GM21360 (cell line): ENCODE results near the gene CCDC78.
A peak's percentile ranks its signal among the peaks of the same experiment; 100 is the strongest.

Experiments
- ATAC-seq: cut with Tn5 transposase; IDR thresholded peaks from one replicate; pipeline ENCODE4 v1.9.1; 2021; ENCODE audit warnings: mild to moderate bottlenecking, moderate library complexity; ENCODE audit not compliant: unreplicated experiment

The CCDC78 gene

DNA sequence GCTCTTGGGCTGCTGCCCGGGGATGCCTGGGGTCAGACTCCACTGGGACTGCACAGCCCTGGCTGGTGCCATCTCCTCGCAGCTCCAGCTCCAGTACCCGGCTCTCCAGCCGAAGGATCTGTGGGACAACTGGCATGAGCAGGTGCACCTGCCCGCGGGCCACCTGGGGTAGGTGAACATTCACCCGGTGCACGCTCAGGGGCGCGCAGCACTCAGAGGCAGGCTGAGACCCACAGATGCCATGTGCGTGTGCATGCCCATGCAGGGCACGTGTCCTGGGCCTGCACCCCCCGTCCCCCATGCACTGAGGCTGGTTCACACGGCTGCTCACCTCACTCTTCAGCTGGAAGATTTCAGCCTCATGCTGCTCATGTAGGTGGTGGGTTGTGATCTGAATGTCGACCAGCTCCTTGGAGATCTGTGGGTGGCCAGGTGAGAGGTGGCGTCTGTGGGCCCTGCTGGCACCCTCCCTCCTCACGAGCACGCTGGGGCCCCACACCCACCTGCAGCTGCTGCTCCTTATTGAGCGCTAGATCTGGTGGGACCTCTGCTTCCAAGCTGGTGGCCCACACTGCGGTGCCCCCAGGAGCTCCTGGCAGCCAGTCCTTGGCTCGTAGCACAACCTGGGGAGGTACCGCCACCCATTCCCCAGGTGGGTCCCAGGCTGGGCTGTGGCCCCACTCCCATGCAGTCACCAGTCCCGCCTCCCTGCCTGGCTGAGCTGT, 618 bp downstream of the CCDC78 start:
- no peak for ATAC-seq

DNA sequence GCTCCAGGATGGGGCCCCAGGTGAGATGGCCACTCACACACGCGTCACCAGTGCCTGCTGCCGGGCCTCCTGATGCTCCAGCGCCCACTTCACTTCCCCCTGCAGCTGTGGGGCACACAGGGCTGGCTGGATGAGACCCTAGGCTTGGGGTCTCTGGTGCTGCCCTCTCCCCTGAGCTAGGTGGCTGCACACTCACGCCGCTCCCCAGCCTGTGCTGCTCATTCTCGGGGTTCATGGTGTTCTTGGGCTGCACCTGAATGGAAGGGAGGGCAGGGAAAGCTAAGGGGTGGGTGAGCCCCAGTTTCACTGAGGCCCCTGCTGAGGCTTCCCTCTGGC, 1.2 kb downstream of the CCDC78 start:
- ATAC-seq: no peak

DNA sequence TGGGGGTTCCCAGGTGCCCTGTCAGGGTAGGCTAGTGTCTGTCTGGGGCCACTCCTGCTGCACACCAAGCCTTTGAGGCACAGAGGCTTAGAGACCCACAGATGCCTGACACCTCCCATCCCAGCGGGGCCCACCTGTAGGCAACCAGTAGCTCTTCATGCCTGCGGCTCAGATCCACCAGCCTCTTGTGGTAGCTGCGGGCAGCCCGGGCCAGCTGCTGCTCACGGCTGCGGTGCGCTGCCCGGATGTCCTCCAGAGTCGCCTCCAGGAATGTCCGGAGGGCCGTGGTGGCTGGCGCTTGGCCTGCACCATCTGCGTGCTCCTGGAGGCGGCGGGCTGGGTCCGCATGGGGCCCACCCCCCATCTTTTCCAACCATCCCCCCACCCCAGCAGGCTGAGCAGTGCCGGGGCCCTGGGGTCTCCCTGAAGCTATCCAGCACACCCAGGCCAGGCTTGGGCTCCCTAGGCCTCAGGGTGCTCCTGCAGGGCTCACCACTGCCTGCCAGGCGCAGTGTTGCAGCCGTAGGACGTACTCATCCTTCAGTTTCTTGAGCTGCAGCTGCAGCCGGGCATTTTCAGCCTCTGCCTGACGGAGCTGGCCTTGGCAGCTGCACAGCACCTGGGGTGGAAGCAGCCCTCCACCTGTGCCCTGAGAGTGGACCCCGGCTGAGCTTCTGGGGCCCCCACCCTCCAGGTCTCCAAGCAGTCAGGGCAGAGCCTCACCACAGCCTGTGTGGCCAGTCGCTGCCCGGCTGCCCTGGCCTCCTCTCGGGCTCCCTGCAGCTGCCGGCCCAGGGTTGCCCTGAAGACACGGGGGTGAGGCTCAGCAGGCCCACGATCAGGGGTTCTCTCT, 1.8 kb downstream of the CCDC78 start:
- ATAC-seq: no peak

DNA sequence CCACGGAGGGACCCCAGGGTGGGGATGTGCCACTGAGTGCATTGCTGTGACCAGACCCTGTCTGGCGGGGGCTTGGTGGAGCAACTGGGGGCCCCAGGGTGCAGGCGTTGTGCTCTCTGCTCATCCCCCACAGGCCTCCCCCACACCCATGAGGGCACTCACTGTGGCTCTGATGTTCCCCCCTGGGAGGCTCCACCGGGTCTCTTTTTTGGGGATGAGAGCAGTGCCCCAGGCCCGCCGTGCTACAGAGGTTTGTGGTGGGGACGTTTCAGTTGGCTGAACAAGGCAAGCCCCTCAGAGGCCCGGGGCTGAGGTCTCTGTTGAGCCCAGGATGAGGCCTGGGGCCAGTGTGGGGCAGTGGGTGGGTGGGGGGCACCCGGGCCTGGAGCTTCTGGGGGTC, 2.5 kb downstream of the CCDC78 start:
- ATAC-seq: no peak

- no peak for ATAC-seq
These were observed 3.2 kb downstream of the CCDC78 start for GRCh38 chr16:722835-723633.

GRCh38 chr16:721765-722540, 4.3 kb downstream of the CCDC78 start:
- ATAC-seq: no peak

- ATAC-seq: peak; percentile 52
These were observed 5.1 kb downstream of the CCDC78 start, which contains the start of gene ANTKMT for GRCh38 chr16:720990-721764. Gene ANTKMT (plus strand): TSS chr16:721146. CDS start chr16:721275, 129 bp downstream.

DNA sequence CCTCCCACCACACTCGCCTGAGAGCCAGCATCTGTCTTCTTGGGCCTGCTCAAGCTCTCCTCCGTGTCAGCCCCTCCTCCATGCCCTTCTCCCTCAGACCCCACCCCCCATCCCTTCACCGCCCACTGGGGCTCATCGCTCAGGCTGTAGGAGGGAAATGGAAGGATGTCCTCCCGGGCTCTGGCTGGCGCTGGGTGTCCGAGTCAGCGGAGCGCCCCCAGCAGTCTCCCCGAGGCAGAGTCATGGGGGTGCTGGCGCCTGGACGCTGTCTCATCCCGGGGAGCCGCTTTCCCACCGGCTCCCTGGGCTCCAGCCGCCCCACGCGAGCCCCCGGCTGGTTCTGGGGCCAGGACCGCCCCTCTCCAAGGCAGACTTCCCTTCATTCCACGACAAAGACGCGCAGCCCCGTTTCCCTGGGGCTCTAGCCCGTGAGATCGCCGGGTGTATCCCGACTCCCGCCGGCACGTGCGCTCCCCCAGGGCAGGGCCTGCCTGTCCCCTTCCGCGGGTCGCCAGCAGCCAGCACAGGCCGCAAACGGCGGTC, 5.7 kb downstream of the CCDC78 start:
- ATAC-seq: peak; percentile 23

- ATAC-seq: no peak
These were observed 6.3 kb downstream of the CCDC78 start for GRCh38 chr16:719815-720446.

DNA sequence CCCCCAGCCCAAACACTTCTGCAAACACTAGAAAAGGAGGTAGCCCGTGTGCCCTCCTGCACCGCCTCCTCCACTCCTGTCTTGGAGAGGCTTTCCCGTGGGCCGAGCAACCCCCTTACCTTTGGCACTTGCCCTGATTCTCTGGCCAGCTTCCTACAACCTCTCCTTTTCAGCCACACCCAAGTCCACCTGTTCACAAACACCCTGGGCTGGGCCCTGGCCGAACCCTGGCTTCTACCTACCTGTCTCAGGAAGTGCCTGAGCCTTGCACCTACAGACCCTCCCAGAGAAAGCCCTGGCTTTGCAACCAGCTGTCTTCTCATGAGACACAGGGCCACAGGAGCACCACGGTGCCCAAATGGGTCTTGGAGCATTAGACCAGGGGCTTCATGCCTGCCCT, 7.3 kb downstream of the CCDC78 start:
- no peak for ATAC-seq

DNA sequence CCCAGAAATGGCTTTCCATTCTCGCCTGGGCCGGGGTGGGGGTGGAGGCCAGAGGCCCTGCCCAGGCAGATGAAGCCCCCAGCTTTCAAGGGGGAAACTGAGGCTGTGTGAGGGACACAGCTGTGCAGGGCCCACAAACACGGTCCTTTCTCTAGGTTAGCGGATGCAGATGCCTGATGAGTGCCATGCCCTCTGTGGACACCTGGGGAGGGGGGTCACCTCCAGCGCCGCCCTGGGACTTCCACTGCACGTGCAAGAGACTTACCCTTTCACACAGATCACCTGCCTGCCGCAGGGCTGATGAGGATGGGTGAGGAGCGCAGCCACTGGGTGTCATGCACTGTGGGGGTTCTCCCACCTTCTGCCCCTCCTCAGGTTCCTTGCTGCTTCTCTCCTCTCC, 7.9 kb downstream of the CCDC78 start:
- ATAC-seq: no peak

DNA sequence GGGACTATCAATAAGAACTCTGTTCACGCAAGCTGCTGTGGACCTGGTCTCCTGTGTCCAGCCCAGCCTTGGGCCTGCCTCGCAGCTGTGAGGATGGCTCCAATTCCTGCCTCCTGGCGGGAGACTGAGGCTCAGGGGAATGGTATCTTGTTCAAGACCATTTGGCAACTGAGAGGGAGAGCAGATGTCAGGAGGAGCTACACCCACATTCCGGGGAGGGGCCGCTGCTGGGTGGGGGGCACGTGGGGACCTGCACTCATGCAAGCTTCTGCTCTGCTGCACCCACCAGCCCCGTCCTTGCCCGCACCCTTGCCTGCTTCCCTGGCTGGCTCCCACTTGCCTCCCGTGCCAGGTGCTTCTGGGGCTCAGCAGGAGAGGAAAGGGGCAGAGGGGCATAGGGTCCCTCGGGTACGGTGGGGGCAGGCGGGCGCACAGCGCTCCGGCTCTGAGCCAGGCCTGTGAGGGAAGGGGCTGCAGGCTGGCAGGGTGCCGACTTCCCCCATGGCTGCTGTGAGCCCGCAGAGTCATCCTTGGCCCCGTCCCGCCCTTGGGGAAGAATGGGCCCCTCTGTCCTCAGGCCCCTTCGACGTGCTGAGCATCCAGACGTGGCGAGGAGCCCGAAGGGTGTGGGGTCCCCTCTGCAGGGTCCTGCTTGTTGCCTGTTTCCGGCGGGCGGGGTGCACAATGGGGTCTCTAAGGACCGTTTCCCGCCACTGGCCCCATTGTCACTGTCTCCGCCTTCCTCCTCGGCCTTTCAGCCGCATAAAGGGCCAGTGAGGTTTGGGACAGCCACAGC, 8.6 kb downstream of the CCDC78 start:
- no peak for ATAC-seq

DNA sequence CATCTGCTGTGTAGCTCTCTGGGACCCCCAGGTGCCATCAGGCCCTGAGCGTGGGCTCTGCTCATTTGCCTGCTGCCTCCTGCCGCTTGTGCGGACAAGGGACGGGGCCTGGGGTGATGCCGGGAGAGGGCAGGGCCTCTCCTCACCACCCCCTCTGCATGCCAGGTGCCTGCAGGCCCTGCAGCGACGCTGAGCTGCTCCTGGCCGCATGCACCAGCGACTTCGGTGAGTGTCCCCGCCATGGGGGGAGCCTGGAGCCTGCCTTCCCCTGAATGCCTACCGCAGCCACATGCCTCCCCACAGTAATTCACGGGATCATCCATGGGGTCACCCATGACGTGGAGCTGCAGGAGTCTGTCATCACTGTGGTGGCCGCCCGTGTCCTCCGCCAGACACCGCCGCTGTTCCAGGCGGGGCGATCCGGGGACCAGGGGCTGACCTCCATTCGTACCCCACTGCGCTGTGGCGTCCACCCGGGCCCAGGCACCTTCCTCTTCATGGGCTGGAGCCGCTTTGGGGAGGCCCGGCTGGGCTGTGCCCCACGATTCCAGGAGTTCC, 9.4 kb downstream of the CCDC78 start:
- no peak for ATAC-seq

- no peak for ATAC-seq
These were observed 10.1 kb downstream of the CCDC78 start for GRCh38 chr16:716200-716568.

- no peak for ATAC-seq
These were observed 10.6 kb downstream of the CCDC78 start for GRCh38 chr16:715477-716199.

GRCh38 chr16:714558-715476, 11.4 kb downstream of the CCDC78 start, which contains the start of gene METRN:
Gene METRN (plus strand): TSS chr16:715118. CDS start chr16:715290, 172 bp downstream.
- no peak for ATAC-seq
